ENCODE measurements around the gene CAPN8.

The CAPN8 gene

GRCh38 chr1:223707256-223708000 lies 41.9 kb upstream of the CAPN8 start:
- Mint-ChIP-seq H3K36me3 (no peaks in the 10 kb centered on the region), H3K27me3 (peaks cover 13 to 23% of the 10 kb centered on the region in 2 donors), H3K4me1 (peaks cover 14 to 29% of the 10 kb centered on the region in 2 donors), H3K9me3 (no peaks in the 10 kb centered on the region), H3K27ac (no peak overlapping the region), H3K4me3 (no peak overlapping the region)
- DNase-seq (no peak), ATAC-seq (replicated peaks) (no peak)

GRCh38 chr1:223706077-223706973 lies 40.8 kb upstream of the CAPN8 start:
- peaks cover 16 to 31% of the 10 kb centered on the region in 2 donors for H3K27me3 Mint-ChIP-seq
- no peaks in the 10 kb centered on the region for H3K9me3 Mint-ChIP-seq
- H3K4me3 Mint-ChIP-seq = no peak overlapping the region
- no peaks in the 10 kb centered on the region for H3K36me3 Mint-ChIP-seq
- DNase-seq (no peak), ATAC-seq (replicated peaks) (no peak)
- H3K27ac Mint-ChIP-seq = no peak overlapping the region
- H3K4me1 Mint-ChIP-seq = peaks cover 12 to 33% of the 10 kb centered on the region in 2 donors

- ATAC-seq (replicated peaks) = peak; percentile 35 to 41
- Mint-ChIP-seq H3K27ac (no peak overlapping the region), H3K4me1 (peaks cover 14 to 33% of the 10 kb centered on the region in 2 donors), H3K4me3 (no peak overlapping the region), H3K36me3 (no peaks in the 10 kb centered on the region), H3K9me3 (no peaks in the 10 kb centered on the region), H3K27me3 (peaks cover 17 to 33% of the 10 kb centered on the region in 2 donors)
- DNase-seq = no peak
Observed at GRCh38 chr1:223704921-223705878, 39.7 kb upstream of the CAPN8 start.

- peaks cover 14 to 33% of the 10 kb centered on the region in 2 donors for H3K4me1 Mint-ChIP-seq
- DNase-seq (no peak), ATAC-seq (replicated peaks) (no peak)
- H3K27ac Mint-ChIP-seq = no peak overlapping the region
- no peaks in the 10 kb centered on the region for H3K36me3 Mint-ChIP-seq
- no peaks in the 10 kb centered on the region for H3K9me3 Mint-ChIP-seq
- H3K27me3 Mint-ChIP-seq = peaks cover 20 to 31% of the 10 kb centered on the region in 2 donors
- H3K4me3 Mint-ChIP-seq = no peak overlapping the region
Observed at GRCh38 chr1:223703668-223704013, 38.1 kb upstream of the CAPN8 start.

- H3K9me3 Mint-ChIP-seq = no peaks in the 10 kb centered on the region
- peaks cover 19 to 25% of the 10 kb centered on the region in 2 donors for H3K27me3 Mint-ChIP-seq
- ATAC-seq (replicated peaks) = peak; percentile 75
- peak overlapping the region in 1 of 2 donors; percentile 0 for H3K4me3 Mint-ChIP-seq
- no peak for DNase-seq
- H3K27ac Mint-ChIP-seq = no peak overlapping the region
- H3K4me1 Mint-ChIP-seq = peaks cover 14 to 38% of the 10 kb centered on the region in 2 donors
- H3K36me3 Mint-ChIP-seq = no peaks in the 10 kb centered on the region
Observed at GRCh38 chr1:223702735-223703667, 37.5 kb upstream of the CAPN8 start.

- ATAC-seq (replicated peaks) (peak; percentile 16 to 17), DNase-seq (no peak)
- Mint-ChIP-seq H3K27ac (no peak overlapping the region), H3K9me3 (no peaks in the 10 kb centered on the region), H3K27me3 (peaks cover 19 to 25% of the 10 kb centered on the region in 2 donors), H3K36me3 (no peaks in the 10 kb centered on the region), H3K4me1 (peaks cover 17 to 32% of the 10 kb centered on the region in 2 donors), H3K4me3 (no peak overlapping the region)
Observed at GRCh38 chr1:223700942-223701637, 35.6 kb upstream of the CAPN8 start.

GRCh38 chr1:223700388-223700918 lies 35.0 kb upstream of the CAPN8 start:
- Mint-ChIP-seq H3K4me1 (peaks cover 17 to 30% of the 10 kb centered on the region in 2 donors), H3K9me3 (no peaks in the 10 kb centered on the region), H3K27ac (no peak overlapping the region), H3K27me3 (peaks cover 19 to 25% of the 10 kb centered on the region in 2 donors), H3K4me3 (no peak overlapping the region), H3K36me3 (no peaks in the 10 kb centered on the region)
- DNase-seq (no peak), ATAC-seq (replicated peaks) (no peak)

GRCh38 chr1:223695941-223696340 lies 30.4 kb upstream of the CAPN8 start:
- Mint-ChIP-seq H3K27ac (no peak overlapping the region), H3K36me3 (no peaks in the 10 kb centered on the region), H3K4me1 (peaks cover 3 to 6% of the 10 kb centered on the region in 2 donors), H3K27me3 (peaks cover 7 to 8% of the 10 kb centered on the region in 2 donors), H3K4me3 (no peak overlapping the region), H3K9me3 (no peaks in the 10 kb centered on the region)
- no peak for DNase-seq
- ATAC-seq (replicated peaks) = no peak

- no peak overlapping the region for H3K4me3 Mint-ChIP-seq
- H3K36me3 Mint-ChIP-seq = no peaks in the 10 kb centered on the region
- H3K9me3 Mint-ChIP-seq = no peaks in the 10 kb centered on the region
- DNase-seq = no peak
- no peak overlapping the region for H3K27ac Mint-ChIP-seq
- peak in 1 of 2 donors; percentile 32 for ATAC-seq (replicated peaks)
- peaks cover 3 to 6% of the 10 kb centered on the region in 2 donors for H3K4me1 Mint-ChIP-seq
- peaks cover 7 to 8% of the 10 kb centered on the region in 2 donors for H3K27me3 Mint-ChIP-seq
Observed at GRCh38 chr1:223695014-223695548, 29.6 kb upstream of the CAPN8 start.

GRCh38 chr1:223691121-223691520 lies 25.6 kb upstream of the CAPN8 start:
- Mint-ChIP-seq H3K4me3 (no peak overlapping the region), H3K36me3 (no peaks in the 10 kb centered on the region), H3K9me3 (peaks cover 0 to 4% of the 10 kb centered on the region in 2 donors), H3K4me1 (no peaks in the 10 kb centered on the region), H3K27me3 (peaks cover 9 to 14% of the 10 kb centered on the region in 2 donors), H3K27ac (no peak overlapping the region)
- no peak for DNase-seq
- ATAC-seq (replicated peaks) = no peak

GRCh38 chr1:223684488-223684792 lies 18.9 kb upstream of the CAPN8 start:
- no peaks in the 10 kb centered on the region for H3K4me1 Mint-ChIP-seq
- peaks cover 0 to 4% of the 10 kb centered on the region in 2 donors for H3K9me3 Mint-ChIP-seq
- no peak for DNase-seq
- no peaks in the 10 kb centered on the region for H3K36me3 Mint-ChIP-seq
- peaks cover 21 to 26% of the 10 kb centered on the region in 2 donors for H3K27me3 Mint-ChIP-seq
- ATAC-seq (replicated peaks) = no peak
- no peak overlapping the region for H3K4me3 Mint-ChIP-seq
- H3K27ac Mint-ChIP-seq = no peak overlapping the region

Data from stimulated activated naive B cell treated with anti-CD40 and anti-IgM and Interleukin-4, amounts not matched to agents 10 μg/mL and 1 μg/mL and 100 μg/mL, for 72 hours (primary cell).